ENCODE data around the gene LDLRAP1.

LDLRAP1 gene

GRCh38 chr1:25544243-25544764, 898 bp downstream of the LDLRAP1 start:
- no peak for DNase-seq

GRCh38 chr1:25544819-25545218, 1.4 kb downstream of the LDLRAP1 start:
- no peak for DNase-seq

GRCh38 chr1:25545767-25546166, 2.4 kb downstream of the LDLRAP1 start:
- no peak for DNase-seq

- no peak for DNase-seq
These were observed 2.8 kb downstream of the LDLRAP1 start for GRCh38 chr1:25546193-25546592.

- DNase-seq = no peak
These were observed 5.2 kb downstream of the LDLRAP1 start for GRCh38 chr1:25548601-25549000.

- no peak for DNase-seq
These were observed 6.1 kb downstream of the LDLRAP1 start for GRCh38 chr1:25549273-25550154.

- DNase-seq = no peak
These were observed 6.7 kb downstream of the LDLRAP1 start for GRCh38 chr1:25550155-25550506.

- no peak for DNase-seq
These were observed 7.4 kb downstream of the LDLRAP1 start for GRCh38 chr1:25550683-25551310.

GRCh38 chr1:25553749-25554429, 10.5 kb downstream of the LDLRAP1 start:
- DNase-seq = no peak

- DNase-seq = no peak
These were observed 11.0 kb downstream of the LDLRAP1 start for GRCh38 chr1:25554430-25554780.

- DNase-seq = no peak
These were observed 11.7 kb downstream of the LDLRAP1 start for GRCh38 chr1:25554886-25555752.

GRCh38 chr1:25555753-25556092, 12.3 kb downstream of the LDLRAP1 start:
- no peak for DNase-seq

GRCh38 chr1:25556132-25556670, 12.8 kb downstream of the LDLRAP1 start:
- DNase-seq = no peak

GRCh38 chr1:25556791-25557476, 13.5 kb downstream of the LDLRAP1 start:
- DNase-seq = no peak

GRCh38 chr1:25557543-25557942, 14.1 kb downstream of the LDLRAP1 start:
- DNase-seq = no peak

GRCh38 chr1:25559031-25559430, 15.6 kb downstream of the LDLRAP1 start:
- no peak for DNase-seq

- no peak for DNase-seq
These were observed 16.6 kb downstream of the LDLRAP1 start for GRCh38 chr1:25560001-25560400.

- no peak for DNase-seq
These were observed 17.4 kb downstream of the LDLRAP1 start for GRCh38 chr1:25560788-25561187.

- no peak for DNase-seq
These were observed 18.2 kb downstream of the LDLRAP1 start for GRCh38 chr1:25561421-25562100.

- no peak for DNase-seq
These were observed 18.9 kb downstream of the LDLRAP1 start for GRCh38 chr1:25562101-25562927.

- DNase-seq = no peak
These were observed 19.5 kb downstream of the LDLRAP1 start for GRCh38 chr1:25562928-25563283.
